ENCODE measurements around the gene NUAK1. TPM values are rescaled to one million over a fixed set of nuclear protein-coding genes. Genes with fewer than 3 reads are reported as not detected.

Gene NUAK1
- total RNA-seq, 4 donors from 2014 or later, result 0.75 to 14.7 (median 3.5) TPM

DNA sequence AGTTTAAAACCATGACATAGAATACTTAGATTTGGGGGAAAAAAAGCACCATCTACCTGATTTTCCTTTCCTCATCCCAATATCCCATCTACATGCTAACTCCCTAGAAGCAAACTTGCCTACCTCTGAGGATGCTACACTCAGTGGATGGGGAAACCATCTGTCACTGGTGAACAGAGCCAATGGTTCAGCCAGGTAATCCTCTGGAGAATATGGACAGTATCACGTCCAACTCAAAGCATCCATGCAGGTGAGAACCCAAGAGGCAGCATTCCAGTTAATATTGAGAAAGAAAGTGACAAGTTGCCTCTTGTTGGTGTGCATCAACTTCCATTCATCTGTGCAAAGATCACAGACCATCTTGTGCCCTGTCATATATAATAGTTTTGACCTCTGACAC, 73.2 kb downstream of the NUAK1 start:
- TF ChIP-seq POLR2AphosphoS5 (IDR thresholded peaks at IDR 0.05), result no peak
- TF ChIP-seq CTCF (IDR thresholded peaks at IDR 0.05), result no peak
- TF ChIP-seq EP300 (IDR thresholded peaks at IDR 0.05; ENCODE audit: low read depth), result no peak
- TF ChIP-seq POLR2A (IDR thresholded peaks at IDR 0.05), result no peak
- 40% methylated on average over 1 of the region's 1 CpG; no CpG with 5 or more reads in 1 of the 2 donors for WGBS, 2 donors (ENCODE audit: low coverage in 1 of 2)
- H3K4me3 ChIP-seq, result no peak overlapping the region
- no peak overlapping the region for H3K27ac ChIP-seq
- no peaks in the 10 kb centered on the region for H3K9me3 ChIP-seq
- no peaks in the 10 kb centered on the region for H3K27me3 ChIP-seq
- in situ Hi-C loops (cut with MboI; ENCODE audit: low pct_ligation_motif_present in 1 of 4, low pct_unique_long_range_greater_than_20kb in 1 of 4, low sequenced_read_pairs in 3 of 4) (no loop called here), intact Hi-C loops (cut with DNase I; ENCODE audit: low total_unique reads) (no loop called here)
- H3K4me1 ChIP-seq, result no peaks in the 10 kb centered on the region
- DNase-seq, result no peak
- H3K36me3 ChIP-seq, result no peaks in the 10 kb centered on the region

DNA sequence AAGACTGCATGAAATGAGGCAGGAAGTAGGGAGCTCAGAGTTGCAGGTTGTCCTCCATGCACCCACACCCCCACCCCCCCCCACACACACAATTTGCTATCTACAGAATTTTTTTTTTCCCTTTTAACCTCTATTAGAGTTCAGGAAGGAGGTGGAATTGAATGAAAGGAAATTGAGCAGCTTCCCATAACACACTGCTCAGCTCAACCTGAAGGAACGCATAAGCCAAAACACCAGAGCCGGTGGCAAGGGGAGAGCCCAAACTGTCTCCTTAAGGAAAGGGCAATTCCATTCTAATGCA, 74.1 kb downstream of the NUAK1 start:
- in situ Hi-C loops (cut with MboI; ENCODE audit: low pct_ligation_motif_present in 1 of 4, low pct_unique_long_range_greater_than_20kb in 1 of 4, low sequenced_read_pairs in 3 of 4) (no loop called here), intact Hi-C loops (cut with DNase I; ENCODE audit: low total_unique reads) (no loop called here)
- Histone ChIP-seq H3K9me3 (no peaks in the 10 kb centered on the region), H3K36me3 (no peaks in the 10 kb centered on the region), H3K4me1 (no peaks in the 10 kb centered on the region), H3K27me3 (no peaks in the 10 kb centered on the region), H3K27ac (no peak overlapping the region), H3K4me3 (no peak overlapping the region)
- no peak for DNase-seq
- 89 to 100% methylated on average over 2 of the region's 2 CpGs for WGBS, 2 donors (ENCODE audit: low coverage in 1 of 2)
- TF ChIP-seq POLR2A (IDR thresholded peaks at IDR 0.05) (no peak), EP300 (IDR thresholded peaks at IDR 0.05; ENCODE audit: low read depth) (no peak), CTCF (IDR thresholded peaks at IDR 0.05) (no peak), POLR2AphosphoS5 (IDR thresholded peaks at IDR 0.05) (no peak)

DNA sequence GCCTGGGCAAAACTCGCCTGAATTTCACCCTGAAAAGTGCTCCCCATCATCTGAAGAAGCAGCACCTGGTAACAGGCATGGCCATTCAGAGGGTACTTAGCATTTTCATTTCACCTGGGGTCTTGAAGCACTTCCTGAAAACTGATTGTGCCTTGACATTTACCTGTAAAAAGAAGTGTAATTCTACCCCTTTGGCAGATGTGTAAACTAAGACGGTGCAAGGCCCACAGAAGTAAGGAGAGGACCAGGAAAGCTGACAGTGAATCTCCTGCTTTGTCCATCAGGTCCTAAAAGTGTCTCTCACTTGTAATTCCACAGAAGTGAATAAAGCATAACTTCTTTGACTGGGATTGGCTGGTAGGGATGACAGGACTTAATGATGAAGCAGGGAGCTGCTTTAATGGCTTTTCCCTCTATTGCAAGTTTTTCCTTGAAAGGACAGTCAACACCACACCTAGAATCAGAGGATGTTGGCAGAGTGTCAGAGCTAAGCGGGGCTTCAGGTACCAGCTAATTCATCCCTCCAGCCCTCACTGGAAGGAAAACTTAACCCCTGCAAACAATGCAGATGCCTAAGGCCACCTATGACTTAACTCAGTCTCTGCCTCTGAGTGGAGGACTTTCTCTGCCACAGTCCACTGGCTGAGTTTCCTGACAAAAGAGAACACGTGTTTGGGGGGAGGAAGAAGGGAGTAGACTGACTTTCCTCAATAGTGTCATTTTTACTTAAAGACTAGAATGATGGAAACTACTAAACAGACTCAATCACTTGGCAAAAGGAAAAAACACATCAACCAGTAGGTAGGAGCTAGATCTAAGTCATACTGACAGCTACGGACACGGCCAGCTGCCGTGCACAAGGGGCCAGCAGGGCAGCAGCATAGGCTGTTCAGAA, 74.7 kb downstream of the NUAK1 start:
- H3K4me3 ChIP-seq, result no peak overlapping the region
- H3K36me3 ChIP-seq, result no peaks in the 10 kb centered on the region
- WGBS, 2 donors (ENCODE audit: low coverage in 1 of 2), result 61 to 81% methylated on average over 5 to 7 of the region's 7 CpGs
- no peaks in the 10 kb centered on the region for H3K27me3 ChIP-seq
- in situ Hi-C loops (cut with MboI; ENCODE audit: low pct_ligation_motif_present in 1 of 4, low pct_unique_long_range_greater_than_20kb in 1 of 4, low sequenced_read_pairs in 3 of 4), result no loop called here
- no peak for DNase-seq
- no peaks in the 10 kb centered on the region for H3K4me1 ChIP-seq
- H3K27ac ChIP-seq, result no peak overlapping the region
- intact Hi-C loops (cut with DNase I; ENCODE audit: low total_unique reads), result no loop called here
- no peaks in the 10 kb centered on the region for H3K9me3 ChIP-seq
- TF ChIP-seq EP300 (IDR thresholded peaks at IDR 0.05; ENCODE audit: low read depth), result no peak
- TF ChIP-seq POLR2AphosphoS5 (IDR thresholded peaks at IDR 0.05), result no peak
- TF ChIP-seq POLR2A (IDR thresholded peaks at IDR 0.05), result no peak
- TF ChIP-seq CTCF (IDR thresholded peaks at IDR 0.05), result no peak

GRCh38 chr12:106062693-106063092, 76.1 kb downstream of the NUAK1 start:
- WGBS, 2 donors (ENCODE audit: low coverage in 1 of 2), result 79 to 85% methylated on average over 4 to 5 of the region's 5 CpGs
- in situ Hi-C loops (cut with MboI; ENCODE audit: low pct_ligation_motif_present in 1 of 4, low pct_unique_long_range_greater_than_20kb in 1 of 4, low sequenced_read_pairs in 3 of 4), result no loop called here

More at GRCh38 chr12:106062693-106063092, 76.1 kb downstream of the NUAK1 start:
- Histone ChIP-seq H3K4me3 (no peak overlapping the region), H3K27ac (no peak overlapping the region), H3K27me3 (no peaks in the 10 kb centered on the region), H3K36me3 (no peaks in the 10 kb centered on the region), H3K4me1 (no peaks in the 10 kb centered on the region), H3K9me3 (no peaks in the 10 kb centered on the region)
- TF ChIP-seq POLR2AphosphoS5 (IDR thresholded peaks at IDR 0.05), result no peak
- TF ChIP-seq CTCF (IDR thresholded peaks at IDR 0.05), result no peak
- no peak for TF ChIP-seq EP300 (IDR thresholded peaks at IDR 0.05; ENCODE audit: low read depth)
- no peak for TF ChIP-seq POLR2A (IDR thresholded peaks at IDR 0.05)
- intact Hi-C loops (cut with DNase I; ENCODE audit: low total_unique reads), result no loop called here
- no peak for DNase-seq
